GM12892 (cell line): ENCODE data around the gene RGS9.

Experiments used
- POLR2A ChIP-seq: IDR thresholded peaks from 2 replicates; pipeline ENCODE4 v1.6.1; 2011; ENCODE audit warnings: low read depth, low read length, control low read depth
- POLR2AphosphoS5 ChIP-seq: IDR thresholded peaks from 2 replicates; pipeline ENCODE4 v1.6.1; 2011; ENCODE audit warnings: low read depth, low read length, control low read depth

- no peak for TF ChIP-seq POLR2AphosphoS5
- no peak for TF ChIP-seq POLR2A
Measured at GRCh38 chr17:65158622-65159021, 21.5 kb downstream of the RGS9 start.
